CD4-positive, alpha-beta T cell treated with Interleukin-4 for 1 hour (primary cell): ENCODE measurements around the gene ZNF296.
A peak's percentile ranks its signal among the peaks of the same experiment; 100 is the strongest.

Experiments used
- DNase-seq, 2 donors: peaks; one replicate each; pipeline ENCODE4 v3.0.0-alpha.2; 2020 to 2022

ZNF296 gene

DNA sequence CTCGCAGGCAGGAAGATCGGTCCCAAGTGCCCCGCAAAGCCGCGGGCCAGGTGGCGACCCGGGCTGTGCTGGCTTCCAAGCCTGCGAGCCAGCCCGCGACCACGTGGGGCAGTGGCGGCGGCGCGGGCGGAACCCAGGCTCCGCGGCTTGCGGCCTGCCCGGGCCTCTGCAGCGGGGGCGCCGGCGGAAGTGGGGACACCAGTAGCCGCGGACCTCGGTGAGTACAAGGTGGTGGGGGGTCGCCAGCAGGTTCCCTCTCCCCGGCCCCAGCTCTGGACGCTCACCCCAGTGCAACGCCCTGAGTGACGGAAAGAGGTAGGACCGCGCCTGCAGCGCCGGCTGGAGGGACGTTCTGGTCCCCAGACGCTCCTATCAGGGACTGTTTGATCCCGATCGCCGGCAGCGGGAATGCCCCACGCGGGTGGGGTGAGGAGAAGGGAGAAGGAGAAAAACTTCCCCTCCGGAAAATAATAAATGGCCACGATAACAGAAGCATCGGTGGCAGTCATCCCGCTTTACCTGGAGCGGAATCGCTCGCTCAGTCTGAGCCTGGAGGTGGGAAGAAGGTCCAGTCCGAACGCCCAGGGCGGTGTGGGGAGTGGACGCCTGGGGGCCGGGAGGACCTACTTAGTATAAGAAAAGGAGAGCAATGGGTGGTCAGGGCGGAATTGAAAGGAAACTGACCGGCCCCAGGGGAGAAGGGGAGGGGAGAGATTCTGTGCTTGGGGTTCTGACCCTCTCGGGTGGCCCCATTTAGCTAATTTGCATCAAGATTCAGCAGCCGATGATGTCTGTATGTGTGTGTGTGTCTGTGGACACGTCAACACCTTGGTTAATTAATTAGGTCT, 3.0 kb upstream of the ZNF296 start, which contains the start of gene GEMIN7:
Gene GEMIN7 (plus strand): TSS at position 198 of the 848 bp plus-strand sequence. CDS start 10,855 bp downstream, outside the sequence.
- peak; percentile 73 to 79 for DNase-seq

DNA sequence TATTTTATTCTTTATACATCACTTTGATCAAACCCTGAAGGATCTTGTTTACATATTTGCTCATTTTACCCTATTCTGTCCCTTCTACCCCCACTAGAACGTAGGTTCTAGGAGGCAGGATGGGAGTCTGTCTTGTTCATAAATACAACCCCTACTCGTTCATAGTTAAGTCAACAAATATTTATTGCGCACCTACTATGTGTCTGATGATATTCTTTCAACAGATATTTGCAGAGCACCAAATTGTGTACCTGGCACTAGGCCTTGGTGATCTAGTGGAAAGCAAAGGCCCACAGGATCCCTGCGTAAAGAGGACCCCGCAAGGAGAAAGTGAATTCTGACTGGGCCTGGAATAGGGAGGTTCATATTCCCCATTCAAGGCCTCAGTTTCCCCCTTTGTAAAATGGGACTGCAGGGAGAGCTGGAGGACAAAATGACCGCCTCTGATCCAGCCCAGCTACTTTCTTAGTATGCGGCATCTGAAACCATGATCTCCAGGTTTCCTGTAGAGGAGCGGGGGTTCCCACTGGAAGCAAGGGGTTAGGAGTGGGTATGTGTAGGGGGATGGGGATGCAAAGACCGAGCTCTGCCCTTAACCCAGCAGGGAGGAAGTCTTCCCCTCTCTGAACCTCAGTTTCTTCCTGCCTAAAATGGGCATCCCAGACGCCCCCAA, 2.2 kb upstream of the ZNF296 start:
- DNase-seq = no peak

DNA sequence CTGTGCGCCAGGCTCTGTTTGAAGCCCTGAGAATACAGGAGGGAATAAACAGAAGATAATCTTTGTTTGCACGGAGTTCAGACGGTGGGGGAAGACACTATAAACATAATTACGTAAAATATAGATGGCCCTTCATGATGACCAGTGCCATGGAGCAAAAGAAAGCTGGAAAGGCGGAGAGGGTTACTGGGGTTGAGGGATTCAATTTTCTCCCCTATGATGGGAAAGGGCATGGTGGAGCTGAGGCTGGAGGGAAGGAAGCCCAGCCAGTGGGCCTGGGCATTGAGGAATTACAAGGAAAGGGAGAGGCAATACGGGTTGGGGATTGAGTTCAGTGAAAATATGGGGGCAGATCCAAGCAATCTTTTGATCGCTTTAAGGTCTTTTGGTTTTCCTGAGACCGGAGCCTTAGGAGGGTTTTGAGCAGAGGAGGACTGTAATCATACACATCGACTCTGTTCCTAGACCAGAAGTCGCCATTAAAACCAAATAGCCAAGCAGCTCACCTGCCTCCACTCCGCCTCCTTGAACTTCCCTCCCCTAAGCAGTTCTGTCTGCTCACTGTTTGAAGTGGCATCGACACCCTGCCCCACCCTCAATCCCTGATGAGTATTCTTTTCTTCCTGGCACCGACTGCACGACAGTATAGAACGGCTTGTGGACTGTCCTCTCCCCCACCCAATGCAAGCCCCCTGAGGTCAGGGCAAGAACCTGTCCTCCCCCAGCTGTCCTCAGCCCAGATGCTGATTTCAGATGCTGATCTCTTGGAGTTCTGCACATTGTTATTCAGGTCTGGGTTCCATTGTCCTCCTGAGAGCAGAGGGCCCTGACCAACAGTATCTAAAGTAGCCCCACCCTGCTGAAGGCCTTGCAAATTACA, 813 bp upstream of the ZNF296 start:
- DNase-seq = no peak

DNA sequence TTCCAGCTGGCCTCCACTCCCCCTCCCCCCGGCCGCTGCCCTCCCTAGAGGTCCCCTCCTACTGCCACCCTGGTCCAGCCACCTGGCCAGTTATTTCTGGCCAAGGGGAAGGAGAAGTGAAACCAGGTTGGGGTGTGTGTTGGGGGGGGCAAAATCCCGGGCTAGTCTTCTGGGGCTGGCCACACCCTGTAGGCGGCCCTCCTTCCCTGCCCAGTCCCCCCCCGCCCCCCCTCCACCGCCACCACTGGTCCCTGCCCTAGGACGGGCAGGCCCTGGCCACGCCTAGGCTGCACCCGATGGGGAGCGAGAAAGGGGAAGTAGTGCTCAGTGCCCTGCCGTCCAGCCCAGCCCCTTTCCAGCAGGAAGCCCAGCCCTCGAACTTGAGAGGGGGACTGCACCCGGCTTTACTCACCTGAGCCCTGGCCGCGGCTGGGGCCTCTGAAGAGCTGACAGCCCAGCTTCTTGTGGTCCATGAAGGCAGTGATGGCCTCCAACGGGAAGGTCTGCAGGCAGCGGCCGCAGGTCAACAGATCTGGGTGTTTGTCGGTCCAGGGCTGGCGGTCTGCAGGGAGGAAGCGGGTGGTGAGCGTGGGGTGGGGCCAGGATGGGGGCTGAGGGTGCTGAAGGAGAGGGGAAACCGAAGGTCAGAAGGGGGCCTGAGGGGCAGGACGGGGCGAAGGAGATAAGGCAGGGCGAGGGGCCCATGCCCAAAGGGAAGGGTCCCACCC, 813 bp downstream of the ZNF296 start:
- peak; percentile 57 to 87 for DNase-seq

DNA sequence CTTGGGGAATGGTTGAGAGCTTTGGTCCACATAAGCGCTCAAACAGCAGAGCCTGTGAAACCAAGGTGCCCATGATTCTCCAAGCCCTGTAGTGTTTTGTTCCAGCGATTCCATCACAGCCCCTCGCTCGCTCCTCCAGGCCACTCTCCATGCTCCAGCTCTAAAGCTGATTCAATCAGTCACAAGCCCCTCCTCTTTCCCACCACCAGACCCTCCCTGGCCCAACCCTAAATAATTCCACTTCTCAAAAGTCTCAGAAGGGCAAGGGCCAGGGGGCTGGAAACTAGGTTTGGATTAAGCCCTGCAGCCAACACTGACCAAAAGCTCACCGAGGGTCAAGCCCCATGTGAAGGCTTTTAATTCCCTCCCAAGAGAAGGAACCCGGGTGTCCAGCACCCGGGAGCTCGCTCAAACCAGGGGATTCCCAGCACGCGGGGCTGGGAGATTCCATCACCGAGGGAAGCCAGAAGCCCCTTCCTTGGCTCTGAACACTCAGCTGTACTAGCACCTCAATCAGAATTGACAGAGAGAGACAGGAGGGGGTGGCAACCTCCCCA, 1.5 kb downstream of the ZNF296 start:
- no peak for DNase-seq

DNA sequence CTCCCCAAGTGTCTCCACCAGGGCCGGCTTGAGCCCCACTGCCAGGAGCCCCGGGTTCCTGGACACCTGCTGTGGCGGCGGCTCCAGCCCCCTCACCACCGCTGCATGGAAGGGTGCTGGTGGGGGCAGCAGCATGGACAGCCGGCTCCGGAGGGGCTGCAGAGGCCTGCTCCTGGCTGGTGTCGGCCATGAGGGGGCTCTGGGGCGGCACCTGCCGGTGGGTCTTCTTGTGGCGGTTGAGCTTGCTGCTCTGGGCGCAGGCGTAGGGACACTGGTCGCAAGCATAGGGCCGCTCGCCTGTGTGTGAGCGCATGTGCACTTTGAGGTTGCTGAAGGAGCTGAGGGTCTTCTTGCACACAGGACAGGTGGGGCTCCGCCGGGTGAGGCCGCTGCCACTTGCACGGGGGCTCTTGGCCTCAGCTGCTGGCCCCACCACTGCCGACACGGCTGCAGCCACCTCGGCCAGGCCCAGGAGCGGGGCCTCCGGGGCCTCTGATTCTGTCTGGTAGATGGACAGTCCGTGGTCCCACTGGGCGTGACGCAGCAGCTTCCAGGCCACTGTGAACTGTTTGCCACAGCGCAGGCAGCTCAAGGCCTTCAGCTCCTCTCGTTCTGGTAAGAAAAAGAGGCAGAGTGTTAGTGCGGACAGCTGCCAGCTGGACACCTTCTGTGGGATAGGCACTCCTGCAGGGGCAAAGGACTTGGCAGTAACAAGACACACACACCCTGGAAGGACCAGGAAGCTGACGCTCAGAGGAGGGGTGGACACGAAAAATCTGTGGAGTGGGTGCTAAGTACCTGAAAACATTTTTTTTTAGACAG, 4.1 kb downstream of the ZNF296 start:
- DNase-seq = no peak

DNA sequence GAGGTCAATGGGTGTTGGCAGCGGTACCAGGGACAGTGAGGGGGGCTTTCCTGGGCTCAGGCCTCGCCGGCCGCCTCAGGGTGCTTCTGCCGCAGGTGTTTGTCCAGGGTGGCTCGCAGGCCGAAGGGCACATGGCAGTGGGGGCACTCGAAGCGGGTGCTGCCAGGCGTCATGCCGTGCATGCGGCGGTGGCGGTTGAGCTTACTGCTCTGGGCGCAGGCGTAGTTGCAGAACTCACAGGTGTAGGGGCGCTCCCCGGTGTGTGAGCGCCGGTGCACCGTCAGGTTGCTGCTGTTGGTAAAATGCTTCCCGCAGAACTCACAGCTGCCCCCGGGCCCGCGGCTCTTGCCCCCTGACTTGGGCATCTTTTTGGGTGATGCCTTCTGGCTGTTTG, 4.7 kb downstream of the ZNF296 start:
- DNase-seq = no peak

DNA sequence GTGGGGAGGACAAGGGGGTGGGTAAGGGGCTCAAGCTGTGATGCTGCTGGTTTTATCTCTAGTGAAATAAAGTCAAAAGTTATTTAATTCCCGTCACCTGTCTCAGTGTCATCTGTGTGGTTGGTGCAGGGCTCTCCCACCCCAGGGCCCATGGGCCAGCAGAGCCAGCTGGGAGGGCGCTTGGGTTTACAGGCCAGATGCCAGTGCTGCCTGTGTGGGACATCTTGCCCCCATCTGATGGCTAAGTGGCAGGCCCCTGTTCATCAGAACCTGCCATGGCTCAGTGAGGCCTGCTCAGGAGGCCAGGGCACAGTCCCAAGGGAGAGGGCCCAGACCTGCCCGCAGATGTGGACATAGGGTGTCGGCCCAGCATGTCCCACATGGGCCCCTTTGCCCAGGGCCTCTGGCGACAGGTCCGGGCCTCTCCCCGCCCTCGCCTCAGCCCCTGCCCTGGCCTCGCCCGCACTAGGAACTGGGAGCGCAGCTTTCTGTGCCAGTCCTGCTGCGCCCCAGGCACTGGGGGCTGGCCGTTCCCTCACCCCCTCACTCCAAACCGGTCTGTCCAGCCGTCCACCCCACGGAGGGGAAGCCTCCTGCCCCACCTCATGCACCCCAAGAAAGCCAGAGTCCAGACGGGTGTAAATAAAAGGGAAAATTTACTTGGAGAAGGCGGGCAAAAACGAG, 5.3 kb downstream of the ZNF296 start:
- DNase-seq = no peak

DNA sequence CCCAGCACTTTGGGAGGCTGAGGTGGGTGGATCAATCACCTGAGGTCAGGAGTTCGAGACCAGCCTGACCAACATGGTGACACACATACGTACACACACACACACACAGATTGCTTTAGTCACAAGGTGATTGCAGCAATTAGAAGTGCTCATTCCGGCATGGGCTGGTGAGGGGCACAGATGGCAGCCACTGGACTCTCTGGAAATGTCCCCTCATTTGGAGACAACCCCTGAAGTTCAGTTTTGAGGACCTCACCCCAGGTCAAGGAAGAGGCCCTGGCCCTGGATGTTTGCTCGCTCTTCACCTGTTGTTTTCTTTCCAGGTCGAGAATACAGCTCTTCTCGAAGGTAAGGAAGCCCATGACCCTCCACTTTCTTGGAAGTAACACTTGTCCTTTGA, 6.1 kb downstream of the ZNF296 start:
- no peak for DNase-seq

DNA sequence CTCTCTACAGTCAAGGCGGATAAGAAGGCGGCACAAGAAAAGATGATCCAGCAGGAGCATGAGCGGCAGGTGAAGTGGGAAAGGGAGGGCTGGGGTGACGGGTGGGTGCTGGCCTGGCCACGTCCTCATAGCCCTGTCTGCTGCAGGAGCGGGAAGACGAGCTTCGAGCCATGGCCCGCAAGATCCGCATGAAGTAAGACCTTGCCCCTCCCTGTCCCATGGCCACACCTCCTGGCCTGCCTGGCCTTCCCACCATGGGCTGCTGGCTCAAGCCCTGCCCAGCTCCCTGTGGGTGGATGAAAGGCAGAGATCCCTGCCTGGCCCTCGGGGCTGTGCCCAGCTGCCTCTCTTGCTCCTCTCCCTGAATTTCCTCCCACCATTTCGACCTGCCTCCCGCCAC, 7.2 kb downstream of the ZNF296 start:
- DNase-seq = no peak

DNA sequence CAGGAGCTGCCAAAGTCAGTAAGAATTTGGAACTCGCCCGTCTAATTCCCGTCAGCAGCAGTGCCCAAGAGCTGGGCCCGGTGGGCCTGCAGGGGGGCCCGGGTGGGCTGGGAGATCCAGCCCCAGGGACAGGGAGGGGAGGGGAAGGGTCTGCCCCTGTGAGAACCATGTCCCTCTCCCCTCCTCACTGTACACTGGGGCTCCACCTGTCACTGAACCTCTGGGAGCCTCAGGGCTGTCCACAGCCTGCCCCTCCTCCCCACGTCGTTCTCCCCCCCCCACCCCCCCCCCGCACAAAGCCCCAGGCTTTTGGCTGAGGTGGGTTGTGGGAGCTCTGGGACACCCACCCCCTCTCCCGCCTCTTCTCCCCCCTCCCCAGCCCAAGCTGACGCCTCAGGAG, 8.2 kb downstream of the ZNF296 start:
- no peak for DNase-seq

DNA sequence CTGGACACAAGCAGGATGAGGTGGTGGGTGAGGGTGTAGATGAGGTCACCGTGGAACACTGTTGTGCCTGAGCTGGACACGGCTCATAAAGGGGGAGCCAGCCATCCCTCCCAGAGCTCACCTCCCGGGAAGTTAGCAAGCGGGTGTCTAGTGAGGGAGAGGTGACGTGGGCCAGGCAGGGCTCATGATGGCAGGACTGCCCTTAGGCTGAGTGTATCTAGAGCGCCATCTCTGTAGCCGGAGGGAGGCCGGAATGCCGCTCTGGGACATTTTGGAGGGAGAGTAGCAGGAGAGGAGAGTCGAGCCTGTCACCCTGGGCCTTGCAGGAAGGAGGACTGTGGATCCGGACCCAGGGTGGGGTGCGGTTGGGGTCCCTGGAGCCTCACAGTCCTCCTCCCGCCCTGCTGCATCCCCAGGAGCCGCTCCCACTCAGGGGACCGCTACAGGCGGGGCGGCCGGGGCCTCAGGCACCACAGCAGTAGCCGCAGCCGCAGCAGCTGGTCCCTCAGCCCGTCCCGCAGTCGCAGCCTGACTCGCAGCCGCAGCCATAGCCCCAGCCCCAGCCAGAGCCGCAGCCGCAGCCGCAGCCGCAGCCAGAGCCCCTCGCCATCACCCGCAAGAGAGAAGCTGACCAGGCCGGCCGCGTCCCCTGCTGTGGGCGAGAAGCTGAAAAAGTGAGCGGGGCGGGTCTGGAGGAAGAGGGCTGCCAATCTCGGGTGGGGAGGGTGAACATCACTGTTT, 9.2 kb downstream of the ZNF296 start:
- DNase-seq = no peak

DNA sequence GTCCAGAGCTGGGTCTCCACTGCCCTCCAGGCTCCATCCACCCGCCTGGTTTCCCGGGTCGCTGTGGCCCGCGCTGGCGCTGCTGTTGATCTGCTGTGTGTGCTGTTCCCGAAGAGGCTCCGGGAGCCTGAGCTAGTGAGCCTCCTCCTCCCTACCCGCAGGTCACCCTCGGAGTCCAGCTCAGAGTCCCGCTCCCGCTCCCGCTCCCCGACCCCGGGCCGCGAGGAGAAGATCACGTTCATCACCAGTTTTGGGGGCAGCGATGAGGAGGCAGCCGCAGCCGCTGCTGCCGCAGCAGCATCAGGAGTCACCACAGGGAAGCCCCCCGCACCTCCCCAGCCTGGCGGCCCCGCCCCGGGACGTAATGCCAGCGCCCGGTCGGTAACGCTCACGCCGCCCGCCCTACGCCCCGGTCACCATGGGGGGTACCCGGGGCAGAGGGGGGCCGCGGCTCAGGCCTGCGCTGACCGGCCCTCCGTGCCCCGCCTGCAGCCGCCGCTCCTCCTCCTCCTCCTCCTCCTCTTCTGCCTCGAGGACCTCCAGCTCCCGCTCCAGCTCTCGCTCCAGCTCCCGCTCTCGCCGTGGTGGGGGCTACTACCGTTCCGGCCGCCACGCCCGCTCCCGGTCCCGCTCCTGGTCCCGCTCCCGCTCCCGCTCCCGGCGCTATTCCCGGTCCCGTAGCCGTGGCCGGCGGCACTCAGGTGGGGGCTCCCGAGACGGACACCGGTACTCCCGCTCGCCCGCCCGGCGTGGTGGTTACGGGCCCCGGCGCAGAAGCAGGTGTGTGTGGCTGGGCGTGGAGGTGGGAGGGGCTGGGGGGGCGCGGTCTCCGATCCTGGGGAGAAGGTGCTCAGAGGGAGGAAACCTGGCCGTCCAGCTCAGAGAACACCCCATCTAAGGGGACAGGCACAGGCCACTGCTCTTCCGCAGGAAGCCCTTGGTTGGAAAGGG, 12.2 kb downstream of the ZNF296 start:
- no peak for DNase-seq

DNA sequence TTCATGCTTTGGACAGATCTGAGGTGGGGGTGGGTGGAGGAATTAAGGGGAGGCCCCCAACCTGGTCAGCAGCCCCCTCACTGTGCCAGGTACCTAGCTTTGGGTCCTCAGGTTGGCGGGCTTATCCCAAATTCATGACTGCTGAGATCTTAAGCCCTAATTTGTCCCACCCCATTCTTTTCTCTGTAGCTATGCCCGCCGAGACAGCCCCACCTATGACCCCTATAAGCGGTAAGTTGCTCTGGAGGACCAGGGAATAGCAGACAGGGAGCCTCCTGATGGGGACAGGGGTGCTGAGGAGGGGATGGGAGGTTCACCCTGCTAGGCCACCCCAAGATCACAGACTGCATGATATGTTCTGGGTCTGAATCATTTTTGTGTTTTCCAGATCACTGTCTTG, 14.3 kb downstream of the ZNF296 start:
- no peak for DNase-seq

DNA sequence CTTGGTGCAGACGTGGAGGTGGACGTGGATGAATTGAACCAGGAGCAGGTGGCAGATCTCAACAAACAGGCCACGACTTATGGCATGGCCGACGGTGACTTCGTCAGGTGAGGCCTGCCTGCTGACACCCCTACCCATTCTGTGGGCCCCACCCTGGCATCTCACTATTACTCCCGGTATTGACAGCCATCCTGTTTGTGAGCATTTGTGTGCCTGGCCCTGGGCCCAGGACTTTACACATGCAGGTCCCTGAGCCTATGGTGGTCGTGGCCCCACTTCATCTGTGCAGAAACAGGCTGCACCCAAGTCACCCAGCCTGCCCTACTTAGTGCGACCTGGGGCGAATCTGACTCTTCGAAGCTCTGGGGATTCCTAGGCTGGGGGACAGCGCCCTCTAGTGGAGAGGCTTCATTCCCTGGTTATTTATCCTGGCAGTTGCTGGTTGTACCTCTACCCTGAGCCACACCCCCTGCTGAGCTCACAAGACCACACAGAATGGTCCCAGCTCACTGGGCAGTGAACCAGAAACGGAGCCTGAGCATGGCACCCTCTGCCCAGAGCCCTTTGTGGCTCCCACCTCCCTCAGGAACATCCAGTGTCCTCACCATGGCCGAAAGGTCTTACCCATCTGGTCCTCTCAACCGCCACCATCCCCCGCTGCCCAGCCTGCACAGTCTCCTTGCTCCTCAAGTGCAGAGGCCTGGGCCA, 16.9 kb downstream of the ZNF296 start:
- peak; percentile 84 to 86 for DNase-seq

DNA sequence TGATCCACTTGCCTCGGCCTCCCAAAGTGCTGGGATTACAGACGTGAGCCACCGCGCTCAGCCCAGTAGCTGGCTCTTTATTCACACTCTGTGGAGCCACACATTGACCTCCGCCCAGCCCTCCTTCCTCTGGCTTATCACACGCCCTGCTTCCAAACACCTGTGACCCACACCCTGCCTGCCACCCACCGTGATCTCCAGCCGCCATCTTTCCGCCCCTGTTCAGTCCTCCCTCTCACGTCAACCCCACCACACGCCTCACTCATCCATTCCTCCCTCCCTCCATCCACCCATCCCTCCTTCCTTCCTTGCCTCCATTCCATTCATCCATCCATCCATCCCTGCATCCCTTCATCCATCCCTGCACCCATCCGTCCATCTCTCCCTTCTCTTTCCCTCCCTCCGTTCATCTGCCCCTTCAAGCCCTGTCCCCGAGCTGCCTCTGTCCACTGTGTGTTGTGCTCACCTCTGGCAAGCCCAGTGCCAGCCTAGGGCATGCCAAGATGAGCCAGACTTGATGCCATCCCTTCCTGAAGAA, 17.6 kb downstream of the ZNF296 start:
- no peak for DNase-seq

DNA sequence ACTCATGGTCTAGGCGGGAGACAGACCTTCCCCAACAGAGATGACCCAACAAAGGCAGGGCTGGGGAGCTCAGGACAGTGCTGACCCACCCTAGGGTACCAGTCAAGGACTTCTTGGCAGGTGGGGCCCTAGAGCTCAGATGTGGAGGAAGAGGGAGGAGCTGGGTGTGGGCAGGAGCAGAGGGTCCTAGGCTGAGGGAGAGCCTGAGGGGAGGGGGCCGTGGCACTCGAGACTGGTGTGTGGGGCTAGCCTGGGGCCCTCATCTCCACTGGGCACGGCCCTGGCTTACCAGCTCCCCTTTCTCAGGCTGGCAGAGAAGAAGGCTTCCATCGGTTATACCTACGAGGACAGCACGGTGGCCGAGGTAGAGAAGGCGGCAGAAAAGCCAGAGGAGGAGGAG, 18.8 kb downstream of the ZNF296 start:
- no peak for DNase-seq

DNA sequence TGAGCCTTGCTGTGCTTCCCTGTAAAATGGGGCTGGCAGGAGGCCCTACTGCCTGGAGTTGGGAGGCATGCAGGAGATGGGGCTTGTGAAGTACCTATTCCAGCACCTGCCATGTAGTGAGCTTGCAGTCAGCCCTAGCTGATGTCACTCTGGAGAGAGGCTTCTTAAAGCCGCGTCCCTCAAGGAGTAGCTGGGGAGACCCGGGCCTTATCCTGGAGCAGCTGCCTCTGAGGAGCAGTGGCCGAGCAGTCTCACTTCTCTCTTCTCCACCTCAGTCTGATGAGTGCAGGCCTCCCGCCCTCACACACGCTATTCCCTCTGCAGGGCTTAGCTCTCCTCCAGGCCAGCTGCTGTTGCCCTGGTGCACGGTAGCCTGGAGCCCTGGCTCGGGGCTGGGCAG, 19.4 kb downstream of the ZNF296 start:
- DNase-seq = no peak
